ENCODE data around the gene COL25A1.

DNA sequence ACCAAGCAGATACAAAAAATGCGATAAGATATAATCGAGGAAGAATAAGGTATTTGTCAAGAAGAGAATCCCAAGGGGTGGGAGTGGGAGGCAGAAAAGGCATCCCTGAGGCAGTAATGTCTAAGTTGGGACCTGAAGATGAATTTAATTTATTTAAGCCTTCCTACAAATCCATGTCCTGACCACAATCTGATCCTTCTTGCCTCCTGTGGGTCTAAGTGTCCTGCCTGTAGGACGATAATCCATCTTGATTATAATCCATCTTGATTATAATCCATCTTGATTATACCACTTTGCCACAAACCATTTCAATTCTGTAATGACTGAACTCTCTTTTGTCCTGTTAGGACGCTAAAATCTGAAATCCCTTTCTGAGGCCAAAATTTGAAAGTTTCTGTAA, 130.2 kb downstream of the COL25A1 start:
- TF ChIP-seq EZH2 (IDR thresholded peaks at IDR 0.05; ENCODE audit: insufficient read depth, poor library complexity, severe bottlenecking) (no peak), EZH2phosphoT487 (IDR thresholded peaks at IDR 0.05; ENCODE audit: insufficient read depth, low read depth) (no peak)
